OCI-LY7 (cell line): ENCODE data around the gene OR2A5. TPM values are rescaled to one million over a fixed set of nuclear protein-coding genes. Genes with fewer than 3 reads are reported as not detected.

Experiments
- BruUV-seq: library from RNA; stranded (reverse); fragments of 400-500 nt; replicated peaks from 2 replicates; lab custom pipeline; 2021; lab: Mats Ljungman, UMichigan
- CTCF ChIA-PET: fragments of 300-600 bp; sonication (Branson Sonifier 250); formaldehyde crosslinking; loops from one replicate; lab custom pipeline; 2022; ENCODE audit warnings: antibody characterized with exemption; ENCODE audit not compliant: unreplicated experiment; lab: Charles Lee
- POLR2A ChIA-PET: fragments of 300-600 bp; sonication (Branson Sonifier 250); formaldehyde crosslinking; loops from one replicate; lab custom pipeline; 2022; ENCODE audit warnings: antibody characterized with exemption; lab: Charles Lee
- DNase-seq: peaks from one replicate; pipeline ENCODE4 v3.0.0-alpha.2; 2015; ENCODE audit warnings: low spot score
- H2AFZ ChIP-seq: fragments of 200-600 bp; sonication (generic), shearing (Covaris generic); 2 replicates; pipeline ENCODE4 v1.6.1; 2014; ENCODE audit warnings: mild to moderate bottlenecking, antibody characterized with exemption, low read length, moderate library complexity
- H3K27ac ChIP-seq: fragments of 200-600 bp; sonication (generic); 2 replicates; pipeline ENCODE4 v1.5.1; 2014; ENCODE audit warnings: mixed run types, low read depth, mild to moderate bottlenecking, moderate library complexity, low read length, inconsistent platforms; ENCODE audit not compliant: poor library complexity, severe bottlenecking
- H3K36me3 ChIP-seq: fragments of 200-600 bp; sonication (generic); 2 replicates; pipeline ENCODE4 v1.6.1; 2014; ENCODE audit warnings: mild to moderate bottlenecking, antibody characterized with exemption, low read length, moderate library complexity, mixed read lengths; ENCODE audit not compliant: insufficient read depth
- H3K4me1 ChIP-seq: fragments of 200-600 bp; sonication (generic); 2 replicates; pipeline ENCODE4 v1.5.1; 2014; ENCODE audit warnings: mild to moderate bottlenecking, low read length; ENCODE audit not compliant: insufficient read depth, poor library complexity, severe bottlenecking
- H3K4me2 ChIP-seq: fragments of 200-600 bp; sonication (generic); 2 replicates; pipeline ENCODE4 v1.6.1; 2014; ENCODE audit warnings: mild to moderate bottlenecking, low read length
- H3K4me3 ChIP-seq: fragments of 200-600 bp; sonication (generic); 2 replicates; pipeline ENCODE4 v1.5.1; 2014; ENCODE audit warnings: mild to moderate bottlenecking, low read depth, low read length; ENCODE audit not compliant: poor library complexity, severe bottlenecking
- H3K79me2 ChIP-seq: fragments of 200-600 bp; sonication (generic); 2 replicates; pipeline ENCODE4 v1.6.1; 2016; ENCODE audit warnings: low read depth, mild to moderate bottlenecking, low read length, moderate library complexity, mixed read lengths; ENCODE audit not compliant: insufficient read depth
- H3K9me2 ChIP-seq: fragments of 200-600 bp; sonication (generic); 2 replicates; pipeline ENCODE4 v1.6.1; 2016; ENCODE audit warnings: mild to moderate bottlenecking, low read length, mixed read lengths; ENCODE audit not compliant: insufficient read depth
- H3K9me3 ChIP-seq: fragments of 200-600 bp; sonication (generic); 2 replicates; pipeline ENCODE4 v1.6.1; 2014; ENCODE audit warnings: mild to moderate bottlenecking, mixed run types, low read length, mixed read lengths
- H4K20me1 ChIP-seq: fragments of 200-600 bp; sonication (generic); 2 replicates; pipeline ENCODE4 v1.6.1; 2014; ENCODE audit warnings: mild to moderate bottlenecking, antibody characterized with exemption, low read length, moderate library complexity, mixed read lengths; ENCODE audit not compliant: insufficient read depth
- CTCF ChIP-seq: fragments of 200-600 bp; sonication (generic); conservative IDR thresholded peaks from 2 replicates; pipeline ENCODE4 v1.5.1; 2014; ENCODE audit warnings: mild to moderate bottlenecking, antibody characterized with exemption, low read length, moderate library complexity, mixed read lengths
- EZH2phosphoT487 ChIP-seq: fragments of 200-600 bp; sonication (generic); IDR thresholded peaks from 2 replicates; pipeline ENCODE4 v1.6.1; 2018; ENCODE audit warnings: low read depth, borderline replicate concordance, mild to moderate bottlenecking, mixed run types, antibody characterized with exemption, low read length, moderate library complexity, mixed read lengths
- intact Hi-C: fragments of 100-400 bp; cut with micrococcal nuclease; formaldehyde crosslinking; loops from one replicate; pipeline ENCODE4 v1.10.0; 2022; ENCODE audit not compliant: unreplicated experiment
- total RNA-seq, 2 experiments: library from RNA; depleted of rRNA in 1 of 2; stranded (reverse); fragments of >200 nt in 1 of 2; shearing (Covaris generic) in 1 of 2; gene quantifications; 2 replicates each; pipeline ENCODE4 v1.2.3, GENCODE V29; 2014 to 2022

Gene OR2A5
- total RNA-seq, 2 experiments from 2014 or later, result not detected

GRCh38 chr7:144032516-144032915 is 16.2 kb upstream of the OR2A5 start:
- no peak overlapping the region for H3K4me2 ChIP-seq
- BruUV-seq, result no TSS peak
- no peaks in the 10 kb centered on the region for H4K20me1 ChIP-seq
- DNase-seq, result no peak
- H3K9me2 ChIP-seq, result no peaks in the 10 kb centered on the region
- TF ChIP-seq EZH2phosphoT487 (no peak), CTCF (no peak)
- H3K27ac ChIP-seq, result no peak overlapping the region
- H3K79me2 ChIP-seq, result no peaks in the 10 kb centered on the region
- intact Hi-C loops, result no loop called here
- ChIA-PET CTCF (no interaction called here), POLR2A (no interaction called here)
- H2AFZ ChIP-seq, result no peak overlapping the region
- H3K4me1 ChIP-seq, result no peaks in the 10 kb centered on the region
- H3K9me3 ChIP-seq, result no peaks in the 10 kb centered on the region
- H3K36me3 ChIP-seq, result no peaks in the 10 kb centered on the region
- no peak overlapping the region for H3K4me3 ChIP-seq

- no peaks in the 10 kb centered on the region for H3K9me2 ChIP-seq
- no peak overlapping the region for H3K4me3 ChIP-seq
- intact Hi-C loops, result no loop called here
- H3K36me3 ChIP-seq, result no peaks in the 10 kb centered on the region
- TF ChIP-seq EZH2phosphoT487 (no peak), CTCF (no peak)
- no peaks in the 10 kb centered on the region for H4K20me1 ChIP-seq
- no peak for DNase-seq
- H3K4me2 ChIP-seq, result no peak overlapping the region
- H2AFZ ChIP-seq, result no peak overlapping the region
- no peak overlapping the region for H3K27ac ChIP-seq
- ChIA-PET CTCF (no interaction called here), POLR2A (no interaction called here)
- H3K4me1 ChIP-seq, result no peaks in the 10 kb centered on the region
- no peaks in the 10 kb centered on the region for H3K79me2 ChIP-seq
- no TSS peak for BruUV-seq
- H3K9me3 ChIP-seq, result no peaks in the 10 kb centered on the region
Measured at GRCh38 chr7:144032985-144033709, 15.6 kb upstream of the OR2A5 start.

GRCh38 chr7:144035385-144035784 is 13.4 kb upstream of the OR2A5 start:
- Histone ChIP-seq H3K36me3 (no peaks in the 10 kb centered on the region), H3K27ac (no peak overlapping the region), H2AFZ (no peak overlapping the region), H3K79me2 (no peaks in the 10 kb centered on the region), H3K4me3 (no peak overlapping the region), H3K4me1 (no peaks in the 10 kb centered on the region), H3K9me3 (no peaks in the 10 kb centered on the region), H4K20me1 (no peaks in the 10 kb centered on the region), H3K9me2 (no peaks in the 10 kb centered on the region), H3K4me2 (no peak overlapping the region)
- DNase-seq, result no peak
- no TSS peak for BruUV-seq
- intact Hi-C loops, result no loop called here
- ChIA-PET CTCF (no interaction called here), POLR2A (no interaction called here)
- no peak for TF ChIP-seq EZH2phosphoT487
- no peak for TF ChIP-seq CTCF
